HG03442 (cell line): Measurements from ENCODE around the gene CCL11.

ENCODE experiments used
- ATAC-seq: cut with Tn5 transposase; IDR thresholded peaks from one replicate; pipeline ENCODE4 v1.9.1; 2021; ENCODE audit warnings: mild to moderate bottlenecking, moderate library complexity; ENCODE audit not compliant: unreplicated experiment

CCL11 gene

GRCh38 chr17:34255841-34256240 lies 29.7 kb upstream of the CCL11 start:
- no peak for ATAC-seq

GRCh38 chr17:34257299-34257985 lies 28.1 kb upstream of the CCL11 start:
- ATAC-seq: no peak

GRCh38 chr17:34257986-34258326 lies 27.6 kb upstream of the CCL11 start:
- ATAC-seq: no peak

- no peak for ATAC-seq
Measured at GRCh38 chr17:34259146-34259545, 26.4 kb upstream of the CCL11 start.

DNA sequence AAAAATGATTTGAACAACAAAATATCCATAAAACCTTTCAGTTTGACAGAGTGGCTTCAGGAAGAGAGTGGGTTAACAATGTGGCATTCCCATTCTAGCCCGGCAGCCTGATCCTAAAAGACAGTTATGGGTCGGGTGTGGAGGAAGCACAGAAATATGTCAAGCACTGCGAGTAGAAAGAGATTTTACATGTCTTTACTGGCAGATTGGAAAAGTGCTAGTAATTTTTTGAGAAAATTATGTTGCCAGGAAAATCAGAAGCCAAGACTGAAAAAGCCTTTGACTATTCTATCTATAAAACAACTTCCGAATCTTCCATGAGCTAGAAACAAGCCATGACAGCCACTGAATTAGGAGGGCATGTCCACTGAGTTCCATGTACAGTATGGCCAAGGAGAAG lies 24.7 kb upstream of the CCL11 start:
- no peak for ATAC-seq

DNA sequence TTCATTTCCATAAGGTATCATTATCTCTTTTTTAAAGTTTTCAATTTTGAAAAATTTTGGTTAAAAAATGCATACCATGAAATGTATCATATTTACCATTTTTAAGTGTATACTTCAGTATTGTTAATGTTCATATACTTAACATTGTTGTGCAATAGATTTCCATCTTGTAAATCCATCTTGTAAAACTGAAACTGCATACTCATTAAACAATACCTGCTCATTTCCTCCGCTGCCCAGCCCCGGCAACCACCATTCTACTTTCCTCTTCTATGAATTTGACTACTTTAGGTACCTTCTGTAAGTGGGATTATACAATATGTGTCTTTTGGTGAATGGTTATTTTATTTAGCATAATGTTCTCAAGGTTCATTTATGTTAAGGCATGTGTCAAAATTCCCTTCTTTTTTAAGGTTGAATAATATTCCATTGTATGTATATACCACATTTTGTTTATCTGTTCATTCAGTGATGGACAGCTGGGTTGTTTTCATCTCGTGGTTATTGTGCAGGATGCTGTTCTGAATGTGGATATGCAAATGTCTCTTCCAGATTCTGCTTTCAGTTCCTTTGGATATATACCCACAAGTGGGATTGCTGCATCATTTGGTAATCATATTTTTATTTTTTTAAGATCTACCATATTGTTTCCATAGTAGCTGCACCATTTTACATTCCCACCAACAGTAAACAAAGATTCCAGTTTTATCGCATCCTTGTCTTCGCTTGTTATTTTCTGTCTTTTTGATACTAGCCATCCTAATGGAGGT lies 23.8 kb upstream of the CCL11 start:
- no peak for ATAC-seq

DNA sequence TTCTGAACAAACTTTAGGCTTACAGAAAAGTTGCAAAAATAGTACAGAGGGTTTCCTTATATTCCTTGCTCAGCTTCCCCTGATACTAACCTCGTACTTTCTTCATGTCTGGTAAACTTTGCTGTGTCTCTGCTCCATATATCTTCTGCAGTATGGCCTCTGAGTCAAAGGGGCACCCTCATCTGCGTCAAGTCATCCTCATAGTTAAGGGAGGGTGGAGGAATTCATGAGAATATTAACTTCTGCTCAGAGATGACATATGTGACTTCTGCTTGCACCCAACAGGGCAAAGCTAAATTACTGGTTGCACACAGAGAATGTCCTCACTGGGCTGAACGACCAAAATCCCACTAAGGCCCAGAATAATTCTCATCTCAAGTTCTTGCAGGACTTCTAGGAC lies 19.8 kb upstream of the CCL11 start:
- no peak for ATAC-seq

- no peak for ATAC-seq
Measured at GRCh38 chr17:34269969-34270368, 15.6 kb upstream of the CCL11 start, which contains the start of gene CCL7. Gene CCL7, plus strand, starts transcription at chr17:34270221. Its CDS starts 70 bp downstream, at chr17:34270291.

DNA sequence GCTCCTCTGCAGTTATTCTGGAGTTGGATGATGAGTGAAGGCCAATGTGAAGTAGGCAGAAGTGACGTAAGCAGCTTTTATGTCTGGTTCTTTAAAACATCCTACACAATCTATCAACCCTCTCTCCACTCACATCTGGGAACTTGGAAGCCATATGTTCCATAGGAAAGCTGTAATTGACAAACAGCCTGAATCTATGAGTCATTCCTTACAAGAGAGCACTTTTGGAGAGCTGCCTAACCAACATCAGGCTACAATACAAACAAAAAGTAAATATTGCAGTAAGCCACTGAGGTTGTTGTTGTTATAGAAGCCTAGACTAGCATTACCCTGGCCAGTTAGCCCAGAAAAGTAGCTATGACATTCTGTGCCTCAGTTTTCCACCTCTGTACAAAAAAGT lies 9.7 kb upstream of the CCL11 start:
- no peak for ATAC-seq

DNA sequence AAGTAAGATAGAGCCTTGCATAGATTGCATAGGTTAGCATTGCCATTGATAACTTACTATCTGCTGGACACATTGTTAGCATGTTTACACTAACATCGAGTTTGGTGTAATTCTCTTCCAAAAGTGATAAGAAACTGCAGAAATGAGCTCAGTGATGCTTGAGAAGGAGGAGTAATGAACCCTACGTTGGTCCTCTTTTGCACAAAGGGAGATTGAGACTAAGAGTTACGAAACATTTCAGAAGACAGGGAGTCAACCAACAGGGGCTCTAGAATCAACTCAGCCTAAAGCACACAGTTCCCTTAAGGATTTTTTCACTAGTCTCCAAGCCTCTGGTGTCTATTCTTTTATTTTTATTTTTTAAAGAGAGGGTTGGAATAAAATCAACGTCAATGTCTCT lies 8.7 kb upstream of the CCL11 start:
- ATAC-seq: no peak

DNA sequence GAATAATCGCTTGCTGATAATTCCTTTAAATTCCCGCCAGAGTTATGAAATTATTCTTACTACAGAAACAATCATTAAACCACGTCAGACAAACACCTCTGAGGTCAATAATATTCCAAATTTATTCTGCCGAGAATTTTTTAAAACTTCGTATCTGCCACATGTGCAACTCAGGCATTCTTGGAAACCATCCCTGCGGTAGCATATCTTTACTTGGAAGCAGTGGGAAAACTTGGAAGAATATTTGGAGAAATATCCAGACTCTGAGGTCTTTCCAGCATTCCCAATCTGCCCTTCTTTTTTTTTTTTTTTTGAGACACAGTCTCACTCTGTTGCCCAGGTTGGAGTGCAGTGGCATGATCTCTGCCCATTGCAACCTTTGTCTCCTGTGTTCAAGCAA lies 2.0 kb upstream of the CCL11 start:
- ATAC-seq: no peak

- no peak for ATAC-seq
Measured at GRCh38 chr17:34287875-34288274, 2.3 kb downstream of the CCL11 start.

- no peak for ATAC-seq
Measured at GRCh38 chr17:34290586-34290985, 5.0 kb downstream of the CCL11 start.

DNA sequence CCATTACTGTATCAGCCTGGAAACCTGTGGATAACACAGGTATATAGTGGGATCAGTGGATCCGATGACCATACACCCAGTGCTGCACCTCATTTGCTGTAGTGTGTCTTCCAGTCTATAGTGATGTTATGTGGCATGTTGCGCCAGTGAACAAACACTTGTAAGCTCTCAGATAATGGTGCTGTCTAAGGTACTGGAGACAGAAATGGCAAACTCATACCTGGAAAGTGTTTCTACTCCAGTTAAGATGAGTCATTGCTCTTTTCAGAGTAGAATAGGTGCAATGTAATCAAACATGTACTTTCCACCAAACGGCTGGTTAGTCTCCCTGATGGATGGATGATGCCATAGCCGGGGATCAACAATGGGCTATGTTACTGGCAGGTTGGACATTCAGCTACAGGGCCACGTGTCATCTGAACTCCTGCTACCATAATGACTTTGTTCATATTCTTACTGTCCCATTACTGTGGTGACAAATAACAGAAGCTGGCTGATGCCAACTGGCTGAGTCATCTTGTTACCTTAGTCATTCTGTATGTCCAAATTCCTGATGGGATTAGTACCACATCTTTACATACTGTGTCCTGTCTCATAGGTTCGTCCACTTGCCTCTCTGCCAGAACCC lies 6.3 kb downstream of the CCL11 start:
- ATAC-seq: no peak

GRCh38 chr17:34299027-34299426 lies 13.5 kb downstream of the CCL11 start:
- ATAC-seq: no peak

DNA sequence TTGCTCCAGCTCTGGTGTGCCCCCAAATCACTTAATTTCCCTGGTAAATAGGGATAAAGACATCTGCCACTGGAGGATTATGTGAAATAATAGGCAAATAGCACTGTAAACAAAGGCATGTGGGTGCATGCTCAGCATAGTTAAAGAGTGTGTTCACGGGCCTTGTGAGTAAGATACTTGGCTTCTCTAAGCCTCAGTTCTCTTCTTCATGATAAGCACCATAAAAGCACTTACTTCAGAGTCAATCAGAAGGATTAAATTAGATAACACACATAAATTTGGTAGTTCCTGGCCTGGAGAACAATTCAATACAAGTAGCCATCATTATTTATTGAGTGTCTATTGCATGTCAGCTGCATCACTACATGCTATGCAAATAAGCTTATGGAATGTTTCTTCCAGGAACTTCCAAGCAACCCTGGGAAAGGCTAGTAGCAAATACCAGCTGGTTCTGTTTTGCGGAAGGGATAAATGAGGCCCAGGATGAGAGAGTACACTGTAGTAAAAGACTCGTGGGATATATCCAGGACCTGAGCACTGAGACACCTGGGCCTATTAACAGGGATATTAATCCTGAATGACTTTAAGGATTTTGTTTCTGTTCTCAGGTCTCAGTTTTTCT lies 14.5 kb downstream of the CCL11 start:
- ATAC-seq: no peak

GRCh38 chr17:34300652-34301370 lies 15.3 kb downstream of the CCL11 start:
- no peak for ATAC-seq

DNA sequence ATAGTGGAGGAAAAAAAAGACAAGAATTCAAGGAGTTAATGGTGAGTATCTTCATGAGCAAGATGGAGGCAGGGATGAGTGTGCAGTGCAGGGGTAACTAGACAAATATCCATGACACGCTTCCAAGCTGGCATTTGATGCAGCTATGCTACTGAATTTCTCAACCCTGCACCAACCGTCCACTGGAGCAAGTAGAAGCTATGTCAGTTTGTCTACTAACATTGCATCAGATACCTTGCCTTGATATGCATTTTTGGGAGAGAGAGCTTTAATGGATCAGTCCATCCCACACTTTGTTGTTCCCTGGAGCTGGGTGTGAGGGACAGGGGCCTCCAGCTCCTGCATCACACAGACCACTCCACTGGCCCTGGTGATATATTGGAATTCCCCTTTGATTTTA lies 16.4 kb downstream of the CCL11 start:
- no peak for ATAC-seq

- no peak for ATAC-seq
Measured at GRCh38 chr17:34302636-34303035, 17.1 kb downstream of the CCL11 start.

GRCh38 chr17:34303606-34304005 lies 18.1 kb downstream of the CCL11 start:
- no peak for ATAC-seq

DNA sequence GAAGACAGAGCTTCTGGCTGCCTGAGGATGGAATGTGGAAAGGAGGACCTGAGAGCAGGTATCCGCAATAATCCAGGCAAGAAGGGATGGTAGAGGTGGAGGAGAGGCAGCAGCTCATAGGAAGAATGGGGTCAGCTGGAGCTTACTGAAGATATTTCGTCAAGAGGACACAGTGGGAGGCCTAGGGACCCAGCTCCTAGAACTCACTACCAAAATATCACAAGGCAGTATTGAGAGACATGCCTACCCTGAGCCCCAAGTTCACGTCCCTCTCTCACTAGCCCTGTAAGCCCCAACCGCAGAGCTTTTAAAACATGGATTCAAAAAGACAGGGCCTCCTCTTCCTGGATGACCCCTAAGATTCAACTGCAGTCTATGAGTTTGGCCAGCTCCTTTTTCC lies 19.5 kb downstream of the CCL11 start:
- no peak for ATAC-seq
